Epithelial cell of proximal tubule (primary cell): Measurements from ENCODE around the gene LTC4S. TPM values are rescaled to one million over a fixed set of nuclear protein-coding genes. Genes with fewer than 3 reads are reported as not detected.
A peak's percentile ranks its signal among the peaks of the same experiment; 100 is the strongest.

ENCODE experiments used
- DNase-seq: peaks from one replicate; pipeline ENCODE4 v3.0.0-alpha.2; 2011; ENCODE audit warnings: low read depth
- H3K4me3 ChIP-seq: 2 replicates; pipeline ENCODE4 v1.5.1; 2011; ENCODE audit warnings: low read depth, mild to moderate bottlenecking, low read length
- total RNA-seq: library from RNA; depleted of rRNA; stranded (reverse); fragments of >200 nt; gene quantifications from 2 replicates; pipeline ENCODE4 v1.2.3, GENCODE V29; 2015
- TF ChIP-seq, protein P1 (sequence below): conservative IDR thresholded peaks from 2 replicates; pipeline ENCODE4 v1.5.1; 2012; ENCODE audit warnings: low read depth, mild to moderate bottlenecking, low read length

The LTC4S gene
- total RNA-seq, 1 donor from 2014 or later = 9.1 TPM

DNA sequence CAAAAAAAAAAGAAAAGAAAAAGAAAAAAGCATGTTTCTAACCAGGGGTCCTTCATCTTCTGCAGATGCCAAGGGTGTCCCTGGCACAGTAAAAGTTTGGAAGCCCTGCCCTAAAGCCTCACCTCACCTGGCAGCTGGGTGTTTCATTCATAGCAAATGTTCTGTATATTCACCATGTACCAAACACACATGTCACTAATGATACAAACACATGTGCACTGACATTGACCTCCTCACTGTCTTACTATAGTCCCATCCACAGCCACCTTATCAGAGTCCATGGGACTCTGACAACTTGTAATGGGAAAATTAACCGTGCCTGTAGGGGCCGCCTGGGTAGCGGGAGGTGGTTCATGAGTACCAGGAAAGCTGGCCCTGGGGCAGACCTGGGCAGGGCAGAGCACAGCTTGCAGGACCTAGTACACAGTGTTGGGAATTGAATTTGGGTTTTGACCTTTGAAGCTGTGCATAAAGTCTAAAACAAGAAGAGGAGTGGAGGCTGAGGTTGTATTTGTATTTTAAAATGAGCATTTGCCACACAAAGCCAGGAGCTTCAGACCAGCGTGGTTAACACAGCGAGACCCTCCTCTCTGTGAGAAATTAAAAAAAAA, 19.3 kb downstream of the LTC4S start:
- TF ChIP-seq, protein P1, sequence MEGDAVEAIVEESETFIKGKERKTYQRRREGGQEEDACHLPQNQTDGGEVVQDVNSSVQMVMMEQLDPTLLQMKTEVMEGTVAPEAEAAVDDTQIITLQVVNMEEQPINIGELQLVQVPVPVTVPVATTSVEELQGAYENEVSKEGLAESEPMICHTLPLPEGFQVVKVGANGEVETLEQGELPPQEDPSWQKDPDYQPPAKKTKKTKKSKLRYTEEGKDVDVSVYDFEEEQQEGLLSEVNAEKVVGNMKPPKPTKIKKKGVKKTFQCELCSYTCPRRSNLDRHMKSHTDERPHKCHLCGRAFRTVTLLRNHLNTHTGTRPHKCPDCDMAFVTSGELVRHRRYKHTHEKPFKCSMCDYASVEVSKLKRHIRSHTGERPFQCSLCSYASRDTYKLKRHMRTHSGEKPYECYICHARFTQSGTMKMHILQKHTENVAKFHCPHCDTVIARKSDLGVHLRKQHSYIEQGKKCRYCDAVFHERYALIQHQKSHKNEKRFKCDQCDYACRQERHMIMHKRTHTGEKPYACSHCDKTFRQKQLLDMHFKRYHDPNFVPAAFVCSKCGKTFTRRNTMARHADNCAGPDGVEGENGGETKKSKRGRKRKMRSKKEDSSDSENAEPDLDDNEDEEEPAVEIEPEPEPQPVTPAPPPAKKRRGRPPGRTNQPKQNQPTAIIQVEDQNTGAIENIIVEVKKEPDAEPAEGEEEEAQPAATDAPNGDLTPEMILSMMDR = no peak
- H3K4me3 ChIP-seq = no peak overlapping the region
- no peak for DNase-seq

- DNase-seq = no peak
- no peak overlapping the region for H3K4me3 ChIP-seq
- TF ChIP-seq, protein P1 = no peak
Measured at GRCh38 chr5:179814090-179814489, 20.3 kb downstream of the LTC4S start.

DNA sequence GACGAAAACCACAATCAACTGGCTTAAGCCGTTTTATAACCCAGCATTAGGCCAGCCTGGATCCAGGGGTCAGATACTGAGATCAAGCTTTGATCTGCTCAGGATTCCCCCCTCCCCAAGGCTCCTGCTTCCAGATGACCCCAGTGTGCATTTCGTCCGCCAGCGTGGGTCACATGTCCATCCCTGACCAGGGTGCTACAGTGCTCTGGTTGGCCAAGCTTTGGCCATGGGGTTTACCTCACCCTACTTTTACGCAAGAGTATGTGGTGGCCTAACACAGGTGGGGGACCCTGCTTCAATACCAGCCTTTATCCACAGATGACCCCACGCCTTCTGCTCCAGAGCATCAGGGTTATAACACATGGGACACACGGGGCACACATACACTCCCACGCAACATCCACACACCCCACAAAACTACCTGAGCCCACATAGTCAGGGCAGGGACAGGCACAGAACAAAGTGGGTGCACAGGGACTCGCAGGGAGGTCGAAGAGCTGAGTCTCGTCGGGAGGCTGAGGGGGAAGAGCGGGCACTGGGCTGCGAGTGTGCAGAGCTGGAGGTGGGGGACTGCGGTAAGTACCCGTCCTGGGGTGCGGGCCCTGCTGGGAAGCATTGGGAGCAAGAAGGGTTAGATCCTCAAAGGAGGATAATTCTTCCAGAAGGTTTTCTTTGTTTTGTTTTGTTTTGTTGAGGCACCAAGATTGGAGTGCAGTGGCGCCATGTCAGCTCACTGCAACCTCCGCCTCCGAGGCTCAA, 21.9 kb downstream of the LTC4S start:
- H3K4me3 ChIP-seq = no peak overlapping the region
- DNase-seq = no peak
- TF ChIP-seq, protein P1 = no peak

GRCh38 chr5:179816401-179816795, 22.6 kb downstream of the LTC4S start:
- TF ChIP-seq, protein P1 = no peak
- H3K4me3 ChIP-seq = peak overlapping the region; percentile 43
- no peak for DNase-seq

DNA sequence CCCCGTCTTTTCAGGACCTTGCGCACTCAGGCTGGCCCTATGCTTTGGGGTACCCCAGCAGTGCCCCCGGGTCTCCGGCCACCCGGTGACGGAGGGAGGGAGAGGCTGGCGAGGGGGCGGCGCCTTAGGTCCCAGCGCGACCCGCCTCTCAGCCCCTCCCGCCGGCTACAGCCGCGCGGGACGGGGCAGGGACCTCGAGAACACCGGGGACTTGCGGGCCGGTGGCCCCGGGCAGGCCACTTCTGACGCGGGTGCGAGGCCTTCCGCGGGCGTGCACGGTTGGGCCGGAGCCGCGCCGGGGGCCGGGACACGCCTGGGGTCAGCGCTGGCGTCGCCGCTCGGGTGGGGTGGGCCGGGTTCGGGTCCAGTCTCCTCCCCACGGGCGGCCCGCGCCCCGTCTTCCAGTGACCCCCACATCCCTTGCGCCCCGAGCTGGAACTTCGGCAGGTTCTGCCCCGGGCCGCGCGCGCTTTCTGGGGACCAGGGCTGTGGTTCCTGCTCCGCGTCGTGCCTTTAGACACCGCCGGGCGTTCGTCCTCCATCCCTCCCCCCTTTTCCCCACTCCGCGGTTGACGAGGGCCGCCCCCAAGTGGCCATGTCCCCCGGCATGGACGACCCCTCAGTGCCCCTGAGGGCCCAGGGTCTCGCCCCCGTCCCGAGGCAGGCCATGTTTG, 23.1 kb downstream of the LTC4S start:
- TF ChIP-seq, protein P1 = no peak
- peak overlapping the region; percentile 43 for H3K4me3 ChIP-seq
- DNase-seq = no peak

GRCh38 chr5:179817470-179817840, 23.7 kb downstream of the LTC4S start:
- TF ChIP-seq, protein P1 = no peak
- H3K4me3 ChIP-seq = peak overlapping the region; percentile 43
- no peak for DNase-seq
